K562 (cell line): Measurements from ENCODE around the gene CNR2. TPM values are rescaled to one million over a fixed set of nuclear protein-coding genes. Genes with fewer than 3 reads are reported as not detected.

Source experiments
- EGR1 ChIP-seq: fragments of 450-650 bp; conservative IDR thresholded peaks from 2 replicates; pipeline ENCODE4 v1.6.1; 2017; ENCODE audit warnings: mild to moderate bottlenecking
- ETS2 ChIP-seq: IDR thresholded peaks from 2 replicates; pipeline ENCODE4 v1.6.1; 2016; ENCODE audit warnings: borderline replicate concordance, missing genetic modification characterization, mild to moderate bottlenecking, moderate library complexity, missing compliant biosample characterization; ENCODE audit not compliant: poor library complexity, severe bottlenecking
- FOXO4 ChIP-seq: fragments of 450-650 bp; formaldehyde crosslinking; IDR thresholded peaks from 2 replicates; pipeline ENCODE4 v1.4.0; 2020; ENCODE audit warnings: mild to moderate bottlenecking, moderate library complexity
- GABPA ChIP-seq: fragments of 200-800 bp; sonication (Bioruptor generic); conservative IDR thresholded peaks from 2 replicates; pipeline ENCODE4 v1.6.1; 2016; ENCODE audit warnings: low read depth, missing genetic modification characterization, missing compliant biosample characterization
- ILK ChIP-seq: fragments of 450-650 bp; IDR thresholded peaks from 2 replicates; pipeline ENCODE4 v1.6.1; 2016; ENCODE audit warnings: missing genetic modification characterization, low read depth, mild to moderate bottlenecking, missing compliant biosample characterization, moderate library complexity, borderline replicate concordance
- L3MBTL2 ChIP-seq: fragments of 450-650 bp; IDR thresholded peaks from 2 replicates; pipeline ENCODE4 v1.6.1; 2016; ENCODE audit warnings: mild to moderate bottlenecking, moderate library complexity
- MCM3 ChIP-seq: fragments of 450-650 bp; IDR thresholded peaks from 2 replicates; pipeline ENCODE4 v1.6.1; 2016
- NFIC ChIP-seq: fragments of 450-650 bp; IDR thresholded peaks from 2 replicates; pipeline ENCODE4 v1.6.1; 2017; ENCODE audit warnings: mild to moderate bottlenecking, inconsistent platforms
- NR1H2 ChIP-seq: sonication (generic); formaldehyde crosslinking; IDR thresholded peaks from 2 replicates; pipeline ENCODE4 v1.4.0; 2020; ENCODE audit warnings: mild to moderate bottlenecking, missing genetic modification reagents
- NR2C2 ChIP-seq, 2 experiments: fragments of 200-800 bp in 1 of 2; sonication (Bioruptor generic) in 1 of 2; sonication (generic) in 1 of 2; formaldehyde crosslinking in 1 of 2; IDR thresholded peaks; 2 replicates each; pipeline versions ENCODE4 v1.6.1 to v1.8.0; 2016 to 2022; ENCODE audit warnings: mild to moderate bottlenecking in 1 of 2, missing compliant biosample characterization in 1 of 2, missing genetic modification characterization in 1 of 2, missing genetic modification reagents in 1 of 2
- RBM34 ChIP-seq: fragments of 200-400 bp; formaldehyde crosslinking; IDR thresholded peaks from 2 replicates; pipeline ENCODE4 v1.6.1; 2018; ENCODE audit warnings: low read length, borderline replicate concordance; ENCODE audit not compliant: insufficient read depth
- SOX6 ChIP-seq: fragments of 450-650 bp; IDR thresholded peaks from 2 replicates; pipeline ENCODE4 v1.6.1; 2014; ENCODE audit warnings: mild to moderate bottlenecking
- WHSC1 ChIP-seq: IDR thresholded peaks from one replicate; pipeline ENCODE4 v1.6.1; 2012; ENCODE audit warnings: low read length, control low read depth, inconsistent platforms
- ZBTB17 ChIP-seq: fragments of 450-650 bp; formaldehyde crosslinking; IDR thresholded peaks from 2 replicates; pipeline ENCODE4 v1.4.0; 2020; ENCODE audit warnings: mild to moderate bottlenecking
- ZNF395 ChIP-seq: fragments of 200-800 bp; sonication (Bioruptor generic); IDR thresholded peaks from 2 replicates; pipeline ENCODE4 v1.6.1; 2017; ENCODE audit warnings: missing genetic modification characterization, missing compliant biosample characterization
- polyA plus RNA-seq, 8 experiments: library from polyadenylated mRNA; depleted of rRNA in 4 of 8; stranded (reverse) in 5 of 8; unstranded in 3 of 8; fragments of >200 nt; fragmentation: Nextera tagmentation in 2 of 8; fragmentation: Illumina TruSeq in 1 of 8; extraction: Ambion mirVana in 2 of 8; extraction: Trizol in 1 of 8; gene quantifications; 2 replicates each; pipeline versions ENCODE4 v1.2.1 to v1.2.3, GENCODE V29; 2011 to 2014; ENCODE audit warnings: inconsistent platforms in 1 of 8, missing spikeins in 1 of 8
- total RNA-seq, 7 experiments: library from RNA; depleted of rRNA in 6 of 7; stranded (reverse); fragments of >200 nt in 6 of 7; fragmentation: Illumina TruSeq in 2 of 7; extraction: Trizol in 2 of 7; gene quantifications; 2 replicates each; pipeline versions ENCODE4 v1.2.1 to v1.2.3, GENCODE V29; 2011 to 2021; ENCODE audit warnings: low replicate concordance in 1 of 7

CNR2 gene
- total and polyA plus RNA-seq, 9 of the 15 experiments (the other 6 are each of a cell fraction or from before 2014, with no cell fraction given), result not detected

- TF ChIP-seq ZNF395 (CRISPR knock-in tag), result no peak
- TF ChIP-seq WHSC1, result no peak
- TF ChIP-seq ZBTB17 (CRISPR knock-in tag), result no peak
- TF ChIP-seq SOX6, result peak; percentile 61; the same call in 1 of the 2 replicates
- no peak for TF ChIP-seq NR2C2 (CRISPR knock-in tag; IDR thresholded peaks at IDR 0.05)
- TF ChIP-seq NR2C2 (tag; IDR thresholded peaks at IDR 0.05), result 0 out of 2 replicates have a peak, but pooled peaks have one; percentile 20
- no peak for TF ChIP-seq NR1H2 (CRISPR knock-in tag)
- TF ChIP-seq NFIC, result peak; percentile 20; the same call in 1 of the 2 replicates
- no peak for TF ChIP-seq EGR1
- no peak for TF ChIP-seq ETS2 (tag)
- TF ChIP-seq MCM3, result no peak
- no peak for TF ChIP-seq L3MBTL2
- no peak for TF ChIP-seq ILK (tag)
- TF ChIP-seq FOXO4, result no peak
- TF ChIP-seq RBM34, result no peak
- TF ChIP-seq GABPA (tag), result 0 out of 2 replicates have a peak, but pooled peaks have one; percentile 16
These were observed 47.6 kb downstream of the CNR2 start (continued) for GRCh38 chr1:23865543-23865930.
